SJSA1 (cell line): Measurements from ENCODE around the gene TFPI. TPM values are rescaled to one million over a fixed set of nuclear protein-coding genes. Genes with fewer than 3 reads are reported as not detected.

Experiments used
- DNase-seq, 2 experiments: peaks; one replicate each; pipeline ENCODE4 v3.0.0-alpha.2; 2015 to 2020; ENCODE audit warnings: low spot score in 2 of 2, low read depth in 1 of 2
- H3K27ac ChIP-seq: fragments of 250-450 bp; sonication (Bioruptor Pico); 2 replicates; pipeline ENCODE4 v1.5.1; 2020; ENCODE audit warnings: mild to moderate bottlenecking, moderate library complexity
- H3K27me3 ChIP-seq: fragments of 250-450 bp; sonication (Bioruptor Pico); replicated peaks from 2 replicates; pipeline ENCODE4 v1.5.1; 2020; ENCODE audit warnings: mild to moderate bottlenecking, moderate library complexity
- H3K36me3 ChIP-seq: fragments of 250-450 bp; sonication (Bioruptor Pico); 2 replicates; pipeline ENCODE4 v1.5.1; 2020; ENCODE audit warnings: mild to moderate bottlenecking
- H3K4me1 ChIP-seq: fragments of 250-450 bp; sonication (Bioruptor Pico); replicated peaks from 2 replicates; pipeline ENCODE4 v1.6.1; 2021; ENCODE audit warnings: mild to moderate bottlenecking
- H3K4me3 ChIP-seq: fragments of 250-450 bp; sonication (Bioruptor Pico); 2 replicates; pipeline ENCODE4 v1.5.1; 2020; ENCODE audit warnings: mild to moderate bottlenecking
- H3K9me3 ChIP-seq: fragments of 250-450 bp; sonication (Bioruptor Pico); replicated peaks from 2 replicates; pipeline ENCODE4 v1.5.1; 2020; ENCODE audit warnings: mild to moderate bottlenecking
- total RNA-seq: library from RNA; depleted of rRNA; stranded (reverse); fragments of >200 nt; shearing (Covaris generic); gene quantifications from 2 replicates; pipeline ENCODE4 v1.2.3, GENCODE V29; 2014

TFPI gene
- total RNA-seq, 1 experiment from 2014 or later = 133 TPM

GRCh38 chr2:187469538-187469937 lies 84.7 kb downstream of the TFPI start:
- no peaks in the 10 kb centered on the region for H3K27me3 ChIP-seq
- H3K4me3 ChIP-seq = no peak overlapping the region
- H3K9me3 ChIP-seq = no peaks in the 10 kb centered on the region
- H3K36me3 ChIP-seq = peaks cover 24% of the 10 kb centered on the region
- no peak overlapping the region for H3K27ac ChIP-seq
- no peak for DNase-seq
- no peaks in the 10 kb centered on the region for H3K4me1 ChIP-seq

- DNase-seq = no peak
- no peaks in the 10 kb centered on the region for H3K4me1 ChIP-seq
- H3K36me3 ChIP-seq = peaks cover 24% of the 10 kb centered on the region
- H3K27ac ChIP-seq = no peak overlapping the region
- H3K9me3 ChIP-seq = no peaks in the 10 kb centered on the region
- H3K27me3 ChIP-seq = no peaks in the 10 kb centered on the region
- H3K4me3 ChIP-seq = no peak overlapping the region
Measured at GRCh38 chr2:187468262-187468661, 86.0 kb downstream of the TFPI start.

- Histone ChIP-seq H3K9me3 (no peaks in the 10 kb centered on the region), H3K4me1 (no peaks in the 10 kb centered on the region), H3K27me3 (no peaks in the 10 kb centered on the region), H3K36me3 (peaks cover 20% of the 10 kb centered on the region), H3K4me3 (no peak overlapping the region), H3K27ac (no peak overlapping the region)
- DNase-seq = no peak
Measured at GRCh38 chr2:187466129-187466792, 88.0 kb downstream of the TFPI start.

- Histone ChIP-seq H3K27me3 (no peaks in the 10 kb centered on the region), H3K4me3 (no peak overlapping the region), H3K27ac (no peak overlapping the region), H3K4me1 (no peaks in the 10 kb centered on the region), H3K36me3 (0 out of 2 replicates have a peak, but pooled peaks cover 8% of the 10 kb centered on the region), H3K9me3 (no peaks in the 10 kb centered on the region)
- no peak for DNase-seq
Measured at GRCh38 chr2:187462839-187463238, 91.4 kb downstream of the TFPI start.

DNA sequence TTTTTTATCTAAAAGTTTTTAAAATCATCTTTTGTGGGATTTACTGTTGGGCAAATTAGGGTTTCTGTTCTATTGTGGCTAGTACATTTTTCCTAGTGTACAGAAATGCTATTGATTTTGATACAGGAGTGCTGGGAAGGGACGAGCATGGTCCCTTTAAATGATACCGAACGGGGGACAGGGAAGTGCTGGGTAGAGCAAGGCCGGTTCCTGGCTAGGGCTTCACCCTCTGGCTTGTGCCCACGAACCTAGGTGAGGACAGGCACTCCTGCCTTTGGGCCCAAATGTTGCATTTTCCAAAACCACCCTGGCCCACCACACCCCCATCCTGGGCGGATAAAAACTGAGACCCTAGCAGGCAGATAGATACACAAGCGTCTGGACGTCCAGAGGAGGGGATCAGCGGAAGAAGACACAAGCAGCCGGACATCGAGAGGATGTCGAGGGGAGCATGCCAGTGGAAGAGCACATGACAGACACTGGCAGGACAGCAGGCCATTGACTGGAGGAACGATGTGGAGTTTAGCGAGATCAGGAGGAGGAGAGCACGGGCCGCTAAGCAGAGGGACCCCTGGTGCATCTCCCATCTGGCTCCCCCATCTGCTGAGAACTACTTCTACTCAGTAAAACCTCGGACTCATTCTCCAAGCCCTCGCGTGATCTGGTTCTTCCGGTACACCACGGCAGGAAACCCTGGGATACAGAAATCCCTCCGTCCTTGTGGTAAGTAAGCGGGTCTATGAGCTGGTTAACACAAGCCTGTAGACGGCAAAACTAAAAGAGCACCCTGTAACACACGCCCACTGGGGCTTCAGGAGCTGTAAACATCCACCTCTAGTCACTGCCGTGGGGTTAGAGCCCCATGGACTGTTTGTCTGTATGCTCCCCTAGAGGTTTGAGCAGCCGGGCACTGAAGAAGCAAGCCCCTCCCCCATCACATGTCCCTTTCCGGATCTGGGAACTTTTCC lies 92.7 kb downstream of the TFPI start:
- 0 out of 2 replicates have a peak, but pooled peaks cover 5% of the 10 kb centered on the region for H3K36me3 ChIP-seq
- no peaks in the 10 kb centered on the region for H3K9me3 ChIP-seq
- no peak overlapping the region for H3K27ac ChIP-seq
- H3K27me3 ChIP-seq = no peaks in the 10 kb centered on the region
- no peaks in the 10 kb centered on the region for H3K4me1 ChIP-seq
- no peak overlapping the region for H3K4me3 ChIP-seq
- no peak for DNase-seq

GRCh38 chr2:187459256-187459655 lies 95.0 kb downstream of the TFPI start:
- Histone ChIP-seq H3K4me3 (no peak overlapping the region), H3K4me1 (no peaks in the 10 kb centered on the region), H3K27ac (no peak overlapping the region), H3K27me3 (no peaks in the 10 kb centered on the region), H3K9me3 (no peaks in the 10 kb centered on the region), H3K36me3 (no peaks in the 10 kb centered on the region)
- DNase-seq = no peak

DNA sequence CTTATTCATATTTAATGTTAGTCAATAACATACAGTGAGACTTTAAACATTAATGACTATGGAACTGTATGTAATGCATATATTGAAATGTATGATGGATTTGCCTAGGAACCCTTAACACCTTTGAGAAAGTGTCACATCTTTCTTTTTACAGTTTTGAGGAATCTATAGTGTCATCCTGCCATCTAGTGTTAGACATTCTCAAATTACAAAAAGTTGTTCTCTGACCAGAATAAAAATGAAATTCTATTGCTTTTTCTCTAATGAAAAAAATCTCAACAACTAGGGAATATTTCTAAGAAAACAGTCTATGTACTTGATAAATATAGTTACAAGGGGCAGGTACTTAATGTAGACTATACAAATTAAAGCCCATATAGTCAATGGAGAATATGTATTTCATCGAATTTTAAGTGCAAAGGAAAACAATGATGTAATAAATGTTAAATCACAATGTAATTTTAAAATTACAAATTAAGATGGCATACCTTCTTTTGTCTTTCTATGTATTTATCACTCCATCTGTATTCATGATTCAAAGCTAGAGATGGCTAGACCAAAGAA lies 101.1 kb downstream of the TFPI start:
- Histone ChIP-seq H3K27me3 (no peaks in the 10 kb centered on the region), H3K4me3 (no peak overlapping the region), H3K36me3 (no peaks in the 10 kb centered on the region), H3K27ac (no peak overlapping the region), H3K9me3 (no peaks in the 10 kb centered on the region), H3K4me1 (no peaks in the 10 kb centered on the region)
- no peak for DNase-seq

DNA sequence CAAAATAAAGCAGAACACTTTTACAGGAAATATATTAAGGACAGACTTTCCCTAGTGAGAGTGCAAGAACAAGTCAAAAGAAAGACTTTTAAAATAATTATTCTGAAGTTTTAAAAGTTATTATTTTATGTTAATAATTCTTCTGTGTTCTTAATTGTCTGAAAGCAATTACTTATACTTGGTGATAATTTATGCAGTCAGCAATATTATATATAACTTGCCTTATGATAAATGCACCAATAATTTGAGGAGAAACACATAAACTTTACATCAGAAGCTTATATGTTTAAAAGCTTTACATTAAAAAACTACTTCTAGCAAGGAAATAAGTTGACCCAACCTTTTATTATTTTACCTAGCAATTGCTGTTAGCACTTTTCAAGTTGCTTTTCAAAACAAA lies 102.7 kb downstream of the TFPI start:
- no peak for DNase-seq
- Histone ChIP-seq H3K27me3 (no peaks in the 10 kb centered on the region), H3K27ac (no peak overlapping the region), H3K9me3 (no peaks in the 10 kb centered on the region), H3K36me3 (no peaks in the 10 kb centered on the region), H3K4me1 (no peaks in the 10 kb centered on the region), H3K4me3 (no peak overlapping the region)

DNA sequence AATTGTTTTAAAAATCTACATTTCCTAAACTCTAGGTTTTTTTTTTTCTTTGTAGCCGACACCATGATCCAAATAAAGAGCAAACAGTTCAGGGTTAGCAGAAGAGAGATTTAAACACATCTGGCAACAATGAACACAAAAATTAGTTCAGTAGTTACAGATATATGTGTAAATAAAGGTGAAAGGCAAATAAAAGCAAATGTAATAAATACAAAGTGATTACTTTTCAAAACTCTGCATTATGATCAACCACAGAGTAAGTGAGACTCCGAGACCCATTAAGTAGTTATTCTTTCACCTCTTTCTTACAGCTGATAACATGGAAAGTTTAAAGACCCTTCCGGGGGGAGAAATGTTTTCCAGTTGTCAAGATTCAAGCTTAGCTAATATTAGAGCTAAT lies 106.9 kb downstream of the TFPI start:
- Histone ChIP-seq H3K4me1 (no peaks in the 10 kb centered on the region), H3K27me3 (no peaks in the 10 kb centered on the region), H3K9me3 (no peaks in the 10 kb centered on the region), H3K36me3 (no peaks in the 10 kb centered on the region), H3K27ac (no peak overlapping the region), H3K4me3 (no peak overlapping the region)
- DNase-seq = no peak

GRCh38 chr2:187446711-187447110 lies 107.5 kb downstream of the TFPI start:
- Histone ChIP-seq H3K27me3 (no peaks in the 10 kb centered on the region), H3K4me3 (no peak overlapping the region), H3K27ac (no peak overlapping the region), H3K36me3 (no peaks in the 10 kb centered on the region), H3K4me1 (no peaks in the 10 kb centered on the region), H3K9me3 (no peaks in the 10 kb centered on the region)
- DNase-seq = no peak

DNA sequence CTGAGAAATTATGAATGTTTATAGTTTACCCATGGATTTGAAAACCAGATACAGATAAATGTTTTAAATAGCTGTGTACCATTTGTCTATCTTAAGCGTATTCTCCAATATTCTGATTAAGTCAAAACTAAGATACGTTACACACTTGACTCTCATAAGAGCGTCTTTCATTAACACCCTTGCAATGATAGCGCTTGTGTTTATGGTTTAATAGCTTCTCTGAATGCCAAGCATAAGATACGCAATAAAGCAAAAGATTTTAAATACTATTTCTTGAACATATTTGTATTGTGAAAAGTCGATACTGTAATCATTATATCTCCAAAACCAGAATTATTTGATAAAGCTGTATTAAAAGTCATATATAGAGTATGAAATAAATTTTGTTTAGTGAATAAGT lies 109.2 kb downstream of the TFPI start:
- DNase-seq = no peak
- H3K27me3 ChIP-seq = no peaks in the 10 kb centered on the region

GRCh38 chr2:187442778-187443177 lies 111.5 kb downstream of the TFPI start:
- Histone ChIP-seq H3K36me3 (no peaks in the 10 kb centered on the region), H3K27me3 (no peaks in the 10 kb centered on the region), H3K4me1 (no peaks in the 10 kb centered on the region), H3K4me3 (no peak overlapping the region), H3K27ac (no peak overlapping the region), H3K9me3 (no peaks in the 10 kb centered on the region)
- DNase-seq = no peak

More for the DNA sequence above, 109.2 kb downstream of the TFPI start:
- H3K9me3 ChIP-seq = no peaks in the 10 kb centered on the region
- no peak overlapping the region for H3K27ac ChIP-seq
- H3K4me1 ChIP-seq = no peaks in the 10 kb centered on the region
- H3K36me3 ChIP-seq = no peaks in the 10 kb centered on the region
- H3K4me3 ChIP-seq = no peak overlapping the region

DNA sequence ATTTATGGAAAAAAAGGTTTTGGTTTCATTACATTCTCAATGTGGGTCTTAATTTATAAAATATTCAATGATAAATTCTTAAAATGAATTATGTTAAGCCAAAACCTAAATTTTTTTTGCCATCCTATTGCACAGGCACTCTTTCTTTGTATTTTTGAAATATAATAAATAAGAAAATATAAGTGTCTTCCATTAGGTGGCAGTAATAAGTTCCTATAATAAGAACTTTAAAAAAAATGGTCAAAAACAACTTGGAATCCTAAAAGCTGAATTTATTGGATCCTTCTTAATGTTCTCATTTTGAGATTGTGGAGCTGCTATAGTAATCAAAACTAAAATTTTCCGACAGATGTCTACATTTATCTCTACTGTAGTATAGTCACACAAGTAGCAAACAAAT lies 111.9 kb downstream of the TFPI start:
- Histone ChIP-seq H3K4me3 (no peak overlapping the region), H3K27ac (no peak overlapping the region), H3K27me3 (no peaks in the 10 kb centered on the region), H3K4me1 (no peaks in the 10 kb centered on the region), H3K36me3 (no peaks in the 10 kb centered on the region), H3K9me3 (no peaks in the 10 kb centered on the region)
- DNase-seq = no peak

- Histone ChIP-seq H3K4me3 (no peak overlapping the region), H3K4me1 (no peaks in the 10 kb centered on the region), H3K27me3 (no peaks in the 10 kb centered on the region), H3K9me3 (no peaks in the 10 kb centered on the region), H3K27ac (no peak overlapping the region), H3K36me3 (no peaks in the 10 kb centered on the region)
- no peak for DNase-seq
Measured at GRCh38 chr2:187440101-187440675, 114.0 kb downstream of the TFPI start.
